Activated CD4-positive, alpha-beta T cell treated with anti-CD3 and anti-CD28 coated beads for 48 hours (primary cell): ENCODE data around the gene ZNF513.
"Not testable (repeated sequence)": the region's sequence is repeated elsewhere in the genome, so short reads cannot be mapped to it uniquely, and the experiment has no call there.

Experiments
- DNase-seq: peaks from one replicate; pipeline ENCODE4 v3.0.0-alpha.2; 2020

Gene ZNF513

DNA sequence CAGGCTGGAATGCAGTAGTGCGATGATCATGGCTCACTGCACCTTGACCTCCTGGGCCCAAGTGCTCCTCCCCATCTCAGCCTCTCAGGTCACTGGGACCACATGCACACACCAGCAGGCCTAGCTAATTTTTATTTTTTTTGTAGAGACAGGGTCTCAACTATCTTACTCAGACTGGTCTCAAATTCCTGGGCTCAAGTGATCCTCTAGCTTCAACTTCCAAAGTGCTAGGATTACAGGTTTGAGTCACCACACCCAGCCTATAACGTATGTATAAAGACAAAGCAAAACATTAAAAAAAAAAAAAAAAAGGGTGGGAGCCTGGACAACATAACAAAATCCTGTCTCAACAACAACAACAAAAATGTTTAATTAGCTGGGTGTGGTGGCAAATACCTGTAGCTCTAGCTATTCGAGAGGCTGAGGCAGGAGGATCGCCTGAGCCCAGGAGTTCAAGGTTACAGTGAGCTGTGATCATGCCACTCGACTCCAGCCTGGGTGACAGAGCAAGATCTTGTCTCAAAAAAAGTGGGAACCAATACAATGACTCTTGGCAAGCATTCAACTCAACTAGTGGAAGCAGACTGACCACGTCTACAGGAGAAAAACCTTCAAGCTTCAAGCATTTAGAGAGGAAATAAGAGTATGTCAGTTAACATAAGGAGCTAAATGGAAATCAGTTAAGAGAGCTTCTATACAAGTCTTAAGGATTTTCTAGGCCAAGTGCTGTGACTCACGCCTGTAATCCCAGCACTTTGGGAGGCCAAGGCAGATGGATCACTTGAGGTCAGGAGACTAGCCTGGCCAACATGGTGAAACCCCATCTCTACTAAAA, 26.6 kb downstream of the ZNF513 start:
- DNase-seq, result no peak

DNA sequence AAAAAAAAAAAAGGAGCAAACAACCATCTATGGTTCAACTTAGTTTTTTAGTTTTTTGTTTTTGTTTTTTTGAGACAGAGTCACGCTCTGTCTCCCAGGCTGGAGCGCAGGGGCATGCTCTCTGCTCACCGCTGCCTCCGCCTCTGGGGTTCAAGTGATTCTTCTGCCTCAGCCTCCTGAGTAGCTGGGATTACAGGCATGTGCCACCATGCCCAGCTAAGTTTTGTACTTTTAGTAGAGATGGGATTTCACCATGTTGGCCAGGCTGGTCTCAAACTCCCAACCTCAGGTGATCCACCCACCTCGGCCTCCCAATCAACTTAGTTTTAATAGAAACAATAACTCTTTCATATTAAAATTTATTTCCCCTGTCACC, 27.2 kb downstream of the ZNF513 start:
- not testable (repeated sequence) for DNase-seq

DNA sequence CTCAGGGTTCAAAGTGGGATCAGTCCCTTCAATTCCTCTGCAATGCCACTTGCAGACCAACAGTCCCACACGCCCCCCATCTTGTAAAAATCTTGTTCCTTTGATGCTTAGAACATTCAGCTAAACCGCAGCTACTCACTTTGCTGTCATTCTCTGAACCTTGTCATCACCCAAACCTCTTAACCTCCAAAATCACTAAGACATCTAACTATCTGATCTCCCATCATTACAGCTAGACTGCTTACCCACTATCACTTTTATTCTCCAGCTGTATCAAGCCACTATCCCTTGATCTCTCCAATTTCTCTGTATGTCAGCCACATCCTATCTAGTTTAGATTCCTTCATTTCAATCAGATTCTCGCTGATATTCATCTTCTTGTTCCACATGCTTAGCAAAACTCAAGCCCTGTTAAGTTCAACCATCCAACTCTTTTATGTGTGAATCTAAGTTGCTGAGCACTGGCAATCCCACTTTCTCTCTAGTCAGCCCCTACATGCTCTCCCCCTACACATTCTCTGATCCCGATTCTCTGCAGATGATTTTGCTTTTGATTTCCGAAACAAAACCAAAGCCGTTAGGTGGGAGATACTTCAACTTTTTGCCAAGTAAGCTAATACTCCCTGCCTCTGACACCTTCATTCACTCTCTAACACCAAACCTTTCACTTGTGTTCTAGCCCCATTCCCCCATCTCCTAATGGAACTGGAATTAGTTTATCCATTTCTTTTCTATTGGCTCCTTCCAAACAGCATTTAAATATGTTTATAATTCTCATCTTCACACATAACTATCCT, 28.5 kb downstream of the ZNF513 start:
- DNase-seq, result peak; percentile 23

DNA sequence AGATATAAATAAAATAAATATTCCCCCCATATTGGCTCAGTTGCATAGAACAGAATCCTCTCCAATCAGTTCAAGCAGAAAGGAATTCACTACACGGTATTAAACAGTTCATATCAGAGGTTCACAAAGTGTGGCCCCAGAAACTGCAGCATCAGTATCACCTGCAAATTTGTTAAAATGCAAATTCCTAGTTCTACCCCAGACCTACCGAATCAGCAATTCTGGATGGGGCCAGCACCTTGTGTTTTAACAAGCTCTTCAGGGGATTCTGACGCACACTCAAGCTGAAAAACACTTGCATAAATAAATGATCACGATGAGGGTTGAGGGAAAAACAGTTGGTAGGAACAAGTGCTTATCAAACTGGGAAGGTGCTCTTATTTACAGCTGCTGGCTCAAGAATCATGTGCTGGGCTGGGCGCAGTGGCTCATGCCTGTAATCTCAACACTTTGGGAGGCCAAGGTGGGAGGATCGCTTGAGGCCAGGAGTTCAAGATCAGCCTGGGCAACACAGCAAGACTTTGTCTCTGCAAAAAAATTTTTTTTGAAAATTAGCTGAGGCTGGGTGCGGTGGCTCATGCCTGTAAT, 30.3 kb downstream of the ZNF513 start:
- no peak for DNase-seq

DNA sequence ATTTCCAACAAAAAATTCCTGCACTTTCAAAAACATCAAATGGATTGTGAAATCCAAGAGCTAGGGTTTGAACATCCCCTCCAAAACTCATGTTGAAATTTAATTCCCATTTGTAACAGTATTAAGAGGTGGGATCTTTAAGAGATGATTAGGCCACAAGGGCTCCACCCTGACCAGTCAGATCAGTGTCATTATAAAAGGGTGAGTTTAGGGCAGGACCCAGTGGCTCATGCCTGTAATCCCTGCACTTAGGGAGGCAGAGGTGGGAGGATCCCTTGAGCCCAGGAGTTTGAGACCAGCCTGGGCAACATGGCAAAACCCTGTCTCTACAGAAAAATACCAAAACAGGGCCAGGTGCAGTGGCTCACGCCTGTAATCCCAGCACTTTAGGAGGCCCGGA, 32.9 kb downstream of the ZNF513 start:
- DNase-seq, result no peak

DNA sequence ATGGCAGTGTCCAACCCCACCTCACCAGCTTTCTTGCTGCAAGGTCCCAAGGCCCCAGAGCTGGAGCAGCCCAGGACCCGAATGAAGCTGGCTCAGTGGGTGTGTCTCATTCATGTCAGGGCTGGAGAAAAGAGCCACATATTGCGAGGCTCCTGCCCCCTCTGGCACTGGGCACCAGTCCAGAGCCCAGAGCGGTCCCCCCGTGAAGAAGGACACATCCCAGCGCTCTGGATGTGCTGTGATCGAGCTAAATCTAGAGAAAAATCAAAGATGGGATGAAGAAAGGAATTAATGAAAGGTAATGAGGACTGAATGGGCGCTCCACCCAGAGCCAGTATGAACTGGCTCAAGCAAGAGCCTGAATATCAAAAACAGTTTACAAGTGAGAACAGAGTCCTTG, 44.4 kb downstream of the ZNF513 start:
- DNase-seq, result no peak

DNA sequence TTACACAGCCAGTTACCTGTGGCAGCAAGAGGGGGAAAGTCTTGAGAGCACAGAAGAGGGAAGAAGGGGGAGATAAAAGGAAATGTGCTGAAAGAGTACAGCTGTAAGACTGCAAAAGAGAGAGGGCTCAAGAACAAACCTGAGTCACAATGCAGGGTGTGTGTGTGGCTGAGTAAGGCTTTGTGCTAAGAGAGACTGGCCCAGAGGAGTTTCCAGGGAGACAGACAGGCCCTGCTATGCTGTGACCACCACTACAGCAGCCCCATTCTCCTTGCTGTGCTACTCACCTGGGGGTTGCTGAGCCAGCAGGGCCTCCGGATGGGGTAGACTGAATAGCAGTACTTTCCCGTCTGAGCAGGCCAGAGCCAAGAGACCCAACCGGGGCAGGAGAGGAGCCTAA, 45.2 kb downstream of the ZNF513 start:
- no peak for DNase-seq
